GM12872 (cell line): ENCODE results near the gene PLAAT2.

Source experiments
- CTCF ChIP-seq: IDR thresholded peaks from 3 replicates; pipeline ENCODE4 v1.5.1; 2011; ENCODE audit warnings: low read depth, mild to moderate bottlenecking, low read length, moderate library complexity; ENCODE audit not compliant: insufficient read depth

The PLAAT2 gene

GRCh38 chr11:63534076-63534475 lies 29.1 kb downstream of the PLAAT2 start:
- no peak for TF ChIP-seq CTCF

DNA sequence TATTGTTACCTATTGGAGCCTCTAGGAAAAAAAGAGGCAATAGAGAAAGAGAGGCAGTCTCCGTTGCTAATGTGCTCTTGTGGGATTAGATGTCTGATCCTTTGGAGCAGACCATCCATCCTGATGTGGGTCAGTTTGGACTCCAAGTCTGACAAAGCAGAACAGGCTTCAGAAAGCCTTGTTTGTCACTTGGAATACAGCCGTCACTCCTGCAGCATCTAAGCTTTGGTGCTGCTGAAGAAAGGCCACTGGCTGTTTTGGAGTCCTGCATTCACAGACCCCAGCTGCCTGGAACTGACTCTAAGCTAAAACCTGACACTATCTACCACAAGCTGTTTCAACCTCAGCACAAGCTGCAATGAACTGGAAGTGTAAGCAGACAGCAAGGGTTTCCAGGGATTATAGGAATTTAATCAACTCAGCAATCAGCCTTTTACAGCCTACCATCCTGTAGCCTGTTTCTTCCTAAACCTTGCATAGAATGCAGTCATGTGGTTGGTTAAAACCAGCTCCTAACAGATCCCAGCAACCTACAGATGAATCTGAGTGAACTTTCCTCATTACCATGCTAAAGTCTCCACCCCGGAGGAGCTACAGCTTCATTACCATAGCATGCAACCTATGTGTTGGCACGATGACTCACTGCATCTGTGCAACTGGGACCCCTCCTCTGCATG lies 30.2 kb downstream of the PLAAT2 start:
- TF ChIP-seq CTCF, result no peak

- TF ChIP-seq CTCF, result no peak
Measured at GRCh38 chr11:63532117-63532516, 31.1 kb downstream of the PLAAT2 start.

DNA sequence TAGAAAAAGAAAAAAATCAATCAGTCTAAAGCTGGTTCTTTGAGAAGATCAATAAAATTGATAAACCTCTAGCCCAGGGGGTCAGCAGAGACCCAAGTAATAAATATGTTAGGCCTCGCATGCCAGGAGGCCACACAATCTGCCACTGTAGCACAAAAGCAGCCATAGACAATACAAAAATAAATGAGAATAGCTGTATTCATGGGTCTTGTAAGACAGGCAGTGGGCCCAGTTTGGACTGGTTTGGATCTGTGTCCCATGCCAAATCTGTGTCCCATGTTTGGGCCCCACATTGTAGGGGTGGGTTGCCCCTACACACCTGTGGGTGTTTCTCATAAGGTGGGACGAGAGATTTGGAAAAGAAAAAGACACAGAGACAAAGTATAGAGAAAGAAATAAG lies 33.2 kb downstream of the PLAAT2 start:
- TF ChIP-seq CTCF, result no peak

GRCh38 chr11:63527667-63528066 lies 35.5 kb downstream of the PLAAT2 start:
- TF ChIP-seq CTCF, result no peak

DNA sequence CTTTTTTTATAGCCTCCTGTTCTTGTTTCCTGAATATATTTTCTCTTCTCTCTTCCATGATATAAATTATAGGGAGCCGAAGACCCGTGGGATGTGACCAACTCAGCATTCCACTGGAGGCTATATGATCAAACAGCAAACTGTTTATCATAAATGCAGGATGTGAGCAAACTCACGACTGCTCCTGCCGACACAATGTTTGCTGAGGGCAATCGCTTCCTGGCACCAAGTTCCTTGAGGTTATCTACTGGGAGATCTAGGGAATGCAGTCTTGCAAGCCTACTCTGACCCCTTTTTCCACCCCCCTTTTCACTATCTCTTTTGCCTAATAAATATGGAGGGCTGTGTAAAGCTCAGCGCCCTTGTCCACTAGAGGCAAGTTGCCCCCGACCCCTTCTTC lies 40.0 kb downstream of the PLAAT2 start:
- TF ChIP-seq CTCF, result no peak

DNA sequence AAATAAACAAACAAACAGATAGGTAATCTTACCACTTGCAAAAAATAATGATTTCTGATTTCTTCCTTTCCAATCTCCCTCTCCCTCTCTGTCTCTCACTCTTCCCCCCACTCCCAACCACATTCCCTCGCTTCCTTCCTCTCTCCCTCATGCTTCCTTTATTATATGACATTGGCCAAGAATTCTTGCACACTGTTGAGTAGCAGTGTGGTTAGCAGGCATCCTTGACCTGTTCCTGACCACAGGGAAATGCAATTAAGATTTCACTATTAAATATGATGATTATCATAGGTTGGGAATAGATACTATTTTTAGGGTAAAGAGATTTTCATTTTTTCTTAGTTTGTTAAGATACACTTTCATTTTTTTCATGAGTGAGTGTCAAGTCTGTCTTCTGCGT lies 41.3 kb downstream of the PLAAT2 start:
- TF ChIP-seq CTCF, result no peak
